GM12878 (cell line): Measurements from ENCODE around the gene IRGM. TPM values are rescaled to one million over a fixed set of nuclear protein-coding genes. Genes with fewer than 3 reads are reported as not detected.

Experiments used
- ATAC-seq: fragments of 200-7000 bp; cut with Tn5 transposase; 3 replicates; pipeline ENCODE4 v1.9.1; 2020; ENCODE audit warnings: mild to moderate bottlenecking, moderate library complexity
- BruUV-seq: library from RNA; stranded (reverse); fragments of 400-500 nt; replicated peaks from 2 replicates; lab custom pipeline; 2021; lab: Mats Ljungman, UMichigan
- CTCF ChIA-PET: fragments of 300-600 bp; sonication (Branson Sonifier 250); formaldehyde crosslinking; extraction: SDS; loops from one replicate; lab custom pipeline; 2021; ENCODE audit warnings: inconsistent platforms; lab: Yijun Ruan, JAX
- POLR2A ChIA-PET: fragments of 350-600 bp; formaldehyde crosslinking; extraction: SDS; loops from one replicate; lab custom pipeline; 2021; ENCODE audit warnings: inconsistent platforms; lab: Charles Lee
- RAD21 ChIA-PET: fragments of 300-600 bp; sonication (Branson Sonifier 250); formaldehyde crosslinking; loops from one replicate; lab custom pipeline; 2023; ENCODE audit warnings: antibody characterized with exemption; ENCODE audit not compliant: unreplicated experiment; lab: Charles Lee
- SMC1A ChIA-PET: fragments of 300-600 bp; sonication (Branson Sonifier 250); formaldehyde crosslinking; loops from one replicate; lab custom pipeline; 2023; ENCODE audit not compliant: unreplicated experiment, uncharacterized antibody; lab: Charles Lee
- DNase-seq: peaks from one replicate; pipeline ENCODE4 v3.0.0-alpha.2; 2011; ENCODE audit warnings: low read depth, low spot score
- FAIRE-seq: peaks from 3 replicates; lab custom pipeline; 2011; peaks lifted over from hg19 to GRCh38; lab: Jason Lieb, UNC
- H2AFZ ChIP-seq: 2 replicates; pipeline ENCODE4 v1.6.0; 2011; ENCODE audit warnings: low read depth, low read length, control low read depth; ENCODE audit not compliant: control insufficient read depth
- H3K27ac ChIP-seq: 2 replicates; pipeline ENCODE4 v1.5.1; 2011; ENCODE audit warnings: control low read depth; ENCODE audit not compliant: control insufficient read depth, insufficient read depth
- H3K27me3 ChIP-seq, 2 experiments: replicated peaks in 1 of 2; 2 replicates each; pipeline versions ENCODE4 v1.6.0 to v1.6.1; 2011; ENCODE audit warnings: low read length in 1 of 2; ENCODE audit not compliant: control insufficient read depth in 2 of 2, insufficient read depth in 2 of 2
- H3K36me3 ChIP-seq, 2 experiments: 2 replicates each; pipeline ENCODE4 v1.5.1; 2011; ENCODE audit warnings: low read length in 1 of 2; ENCODE audit not compliant: control insufficient read depth in 2 of 2, insufficient read depth in 2 of 2
- H3K4me1 ChIP-seq: 2 replicates; pipeline ENCODE4 v1.6.1; 2011; ENCODE audit warnings: mild to moderate bottlenecking, low read length, moderate library complexity, mixed read lengths; ENCODE audit not compliant: control insufficient read depth, insufficient read depth
- H3K4me2 ChIP-seq: 2 replicates; pipeline ENCODE4 v1.6.0; 2011; ENCODE audit warnings: control low read depth; ENCODE audit not compliant: control insufficient read depth, insufficient read depth
- H3K4me3 ChIP-seq: fragments of 200-600 bp; sonication (generic); 2 replicates; pipeline ENCODE4 v1.5.1; 2016
- H3K79me2 ChIP-seq: 2 replicates; pipeline ENCODE4 v1.6.0; 2011; ENCODE audit warnings: low read length; ENCODE audit not compliant: control insufficient read depth, insufficient read depth
- H3K9ac ChIP-seq: 2 replicates; pipeline ENCODE4 v1.8.0; 2011; ENCODE audit warnings: low read length, control low read depth, mixed read lengths; ENCODE audit not compliant: control insufficient read depth, insufficient read depth
- H3K9me3 ChIP-seq: replicated peaks from 3 replicates; pipeline ENCODE4 v1.5.1; 2011; ENCODE audit warnings: mild to moderate bottlenecking, low read length; ENCODE audit not compliant: control insufficient read depth, insufficient read depth
- H4K20me1 ChIP-seq: 2 replicates; pipeline ENCODE4 v1.6.0; 2011; ENCODE audit not compliant: control insufficient read depth, insufficient read depth
- BCL11A ChIP-seq: IDR thresholded peaks from 2 replicates; pipeline ENCODE4 v1.6.1; 2011; ENCODE audit warnings: low read depth, low read length
- FOS ChIP-seq: IDR thresholded peaks from 3 replicates; pipeline ENCODE4 v1.6.1; 2011; ENCODE audit warnings: borderline replicate concordance; ENCODE audit not compliant: insufficient read length; ENCODE audit errors: extremely low read depth
- GABPA ChIP-seq: IDR thresholded peaks from 2 replicates; pipeline ENCODE4 v1.6.1; 2014; ENCODE audit warnings: antibody characterized with exemption, low read depth, mild to moderate bottlenecking, inconsistent platforms
- JUND ChIP-seq: IDR thresholded peaks from 2 replicates; pipeline ENCODE4 v1.6.1; 2012; ENCODE audit warnings: low read depth, mild to moderate bottlenecking, low read length, improper control_type of control experiment, moderate library complexity
- POLR2A ChIP-seq: IDR thresholded peaks from 2 replicates; pipeline ENCODE4 v1.6.1; 2011; ENCODE audit warnings: low read depth, mild to moderate bottlenecking, low read length
- POLR2AphosphoS2 ChIP-seq: IDR thresholded peaks from 2 replicates; pipeline ENCODE4 v1.6.1; 2011; ENCODE audit warnings: low read depth, mild to moderate bottlenecking, low read length, improper control_type of control experiment, moderate library complexity
- RB1 ChIP-seq: fragments of 450-650 bp; formaldehyde crosslinking; IDR thresholded peaks from 2 replicates; pipeline ENCODE4 v1.6.1; 2017; ENCODE audit warnings: mild to moderate bottlenecking, borderline replicate concordance
- RELB ChIP-seq: fragments of 450-650 bp; IDR thresholded peaks from 2 replicates; pipeline ENCODE4 v1.6.1; 2017; ENCODE audit warnings: low read depth, mild to moderate bottlenecking, moderate library complexity
- SMC3 ChIP-seq: IDR thresholded peaks from 2 replicates; pipeline ENCODE4 v1.6.1; 2011; ENCODE audit warnings: low read length, improper control_type of control experiment, borderline replicate concordance
- TCF12 ChIP-seq: IDR thresholded peaks from 2 replicates; pipeline ENCODE4 v1.6.1; 2011; ENCODE audit warnings: low read depth, mild to moderate bottlenecking, low read length
- ZNF384 ChIP-seq: IDR thresholded peaks from 2 replicates; pipeline ENCODE4 v1.6.1; 2012; ENCODE audit warnings: low read depth, mild to moderate bottlenecking, low read length, improper control_type of control experiment, borderline replicate concordance
- ZNF592 ChIP-seq: fragments of 450-650 bp; IDR thresholded peaks from 2 replicates; pipeline ENCODE4 v1.6.1; 2017; ENCODE audit warnings: mild to moderate bottlenecking, moderate library complexity
- WGBS: methylation state at CpG from one replicate; pipeline ENCODE4 v1.1.6; 2016; ENCODE audit warnings: low lambda C conversion rate; ENCODE audit not compliant: insufficient replicate concordance, insufficient coverage; ENCODE audit errors: missing lambda C conversion rate; 5-methylcytosine and 5-hydroxymethylcytosine counted together
- in situ Hi-C: fragments of 300-500 bp; cut with MboI; formaldehyde crosslinking; loops from 9 replicates; pipeline ENCODE4 v1.14.3; 2018; ENCODE audit warnings: mixed read lengths
- intact Hi-C: fragments of 100-400 bp; cut with micrococcal nuclease; formaldehyde crosslinking; loops from one replicate; pipeline ENCODE4 v1.14.2; 2022; ENCODE audit not compliant: unreplicated experiment
- polyA plus RNA-seq, 11 experiments: library from polyadenylated mRNA; depleted of rRNA in 4 of 11; unstranded in 6 of 11; stranded (reverse) in 5 of 11; fragments of >200 nt; fragmentation: Nextera tagmentation in 4 of 11; fragmentation: Illumina TruSeq in 1 of 11; extraction: Ambion mirVana in 4 of 11; extraction: Trizol in 1 of 11; gene quantifications; 1 replicate in 1 of 11; 2 replicates in 10 of 11; pipeline versions ENCODE4 v1.2.1 to v1.2.3, GENCODE V29; 2011 to 2016; ENCODE audit warnings: inconsistent platforms in 2 of 11, missing spikeins in 2 of 11, low read depth in 1 of 11
- total RNA-seq, 4 experiments: library from RNA; depleted of rRNA in 3 of 4; stranded (reverse); fragments of >200 nt in 3 of 4; fragmentation: Illumina TruSeq in 1 of 4; extraction: Trizol in 1 of 4; gene quantifications; 2 replicates each; pipeline versions ENCODE4 v1.2.1 to v1.2.3, GENCODE V29; 2013 to 2021
- TF ChIP-seq, protein P1 (sequence below): IDR thresholded peaks from 2 replicates; pipeline ENCODE4 v1.6.1; 2011; ENCODE audit warnings: borderline replicate concordance, low read depth, mild to moderate bottlenecking, moderate library complexity, mixed read lengths, low read length; ENCODE audit not compliant: insufficient read depth; ENCODE audit errors: extremely low read length
- TF ChIP-seq, protein P2 (sequence below): fragments of 450-650 bp; IDR thresholded peaks from 2 replicates; pipeline ENCODE4 v1.6.1; 2017; ENCODE audit warnings: borderline replicate concordance

Gene IRGM
- total and polyA plus RNA-seq, 10 of the 15 experiments (the other 5 are each of a cell fraction or from before 2014, with no cell fraction given): 0.11 to 0.38 (median 0.27) TPM; not detected in 2

DNA sequence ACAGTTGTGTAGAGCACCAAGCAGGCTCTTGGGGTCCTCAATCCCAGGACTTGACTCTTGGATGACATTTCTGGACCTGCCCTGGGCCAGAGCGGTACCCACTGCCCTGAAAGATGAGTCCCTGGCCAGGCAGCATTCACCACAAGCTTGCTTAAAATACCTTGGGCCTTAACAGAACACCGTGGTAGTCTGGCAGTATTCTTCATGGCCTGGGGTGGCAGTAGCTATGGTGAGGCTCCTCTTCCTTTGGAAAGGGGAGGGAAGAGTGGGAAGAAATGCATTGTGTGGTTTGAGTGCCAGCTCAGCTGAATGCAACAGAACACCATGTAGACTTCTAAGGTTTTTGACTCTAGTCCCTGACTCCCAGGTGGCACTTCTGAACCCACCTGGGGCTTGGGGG is 29.4 kb upstream of the IRGM start:
- Histone ChIP-seq H3K79me2 (no peaks in the 10 kb centered on the region), H2AFZ (no peak overlapping the region), H3K4me3 (no peak overlapping the region), H3K4me1 (no peaks in the 10 kb centered on the region), H3K27me3 (no peaks in the 10 kb centered on the region), H3K9me3 (no peaks in the 10 kb centered on the region; the same call in 2 of the 3 replicates), H3K27ac (no peak overlapping the region), H3K4me2 (no peak overlapping the region), H4K20me1 (no peaks in the 10 kb centered on the region), H3K9ac (no peak overlapping the region), H3K36me3 (no peaks in the 10 kb centered on the region)
- DNase-seq: no peak
- ChIA-PET POLR2A (no interaction called here), RAD21 (no interaction called here), CTCF (interaction anchor here (0.5 to 0.7 kb wide), 2 partner anchors 330 to 346 kb away, joined by 3 read pairs; no protein-coding TSS in a partner anchor), SMC1A (interaction anchor here (0.8 kb wide), 1 partner anchor 11 kb away, joined by 3 read pairs; no protein-coding TSS in a partner anchor)
- WGBS: 0% methylated on average over 2 of the region's 2 CpGs
- ATAC-seq: no peak
- no peak for FAIRE-seq
- intact Hi-C loops: no loop called here
- BruUV-seq: no TSS peak
- in situ Hi-C loops: no loop called here
- TF ChIP-seq JUND (no peak), SMC3 (no peak), ZNF384 (no peak), POLR2AphosphoS2 (no peak), RB1 (no peak), BCL11A (no peak), ZNF592 (no peak), GABPA (no peak), FOS (no peak), RELB (no peak), POLR2A (no peak), TCF12 (no peak)
- TF ChIP-seq, protein P1, sequence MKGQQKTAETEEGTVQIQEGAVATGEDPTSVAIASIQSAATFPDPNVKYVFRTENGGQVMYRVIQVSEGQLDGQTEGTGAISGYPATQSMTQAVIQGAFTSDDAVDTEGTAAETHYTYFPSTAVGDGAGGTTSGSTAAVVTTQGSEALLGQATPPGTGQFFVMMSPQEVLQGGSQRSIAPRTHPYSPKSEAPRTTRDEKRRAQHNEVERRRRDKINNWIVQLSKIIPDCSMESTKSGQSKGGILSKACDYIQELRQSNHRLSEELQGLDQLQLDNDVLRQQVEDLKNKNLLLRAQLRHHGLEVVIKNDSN: no peak
- TF ChIP-seq, protein P2, sequence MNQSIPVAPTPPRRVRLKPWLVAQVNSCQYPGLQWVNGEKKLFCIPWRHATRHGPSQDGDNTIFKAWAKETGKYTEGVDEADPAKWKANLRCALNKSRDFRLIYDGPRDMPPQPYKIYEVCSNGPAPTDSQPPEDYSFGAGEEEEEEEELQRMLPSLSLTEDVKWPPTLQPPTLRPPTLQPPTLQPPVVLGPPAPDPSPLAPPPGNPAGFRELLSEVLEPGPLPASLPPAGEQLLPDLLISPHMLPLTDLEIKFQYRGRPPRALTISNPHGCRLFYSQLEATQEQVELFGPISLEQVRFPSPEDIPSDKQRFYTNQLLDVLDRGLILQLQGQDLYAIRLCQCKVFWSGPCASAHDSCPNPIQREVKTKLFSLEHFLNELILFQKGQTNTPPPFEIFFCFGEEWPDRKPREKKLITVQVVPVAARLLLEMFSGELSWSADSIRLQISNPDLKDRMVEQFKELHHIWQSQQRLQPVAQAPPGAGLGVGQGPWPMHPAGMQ: no peak
